Peyer's patch (tissue), 4 donors: ENCODE measurements around the gene IL21R. TPM values are rescaled to one million over a fixed set of nuclear protein-coding genes. Genes with fewer than 3 reads are reported as not detected.

Source experiments
- DNase-seq, 3 donors: peaks; one replicate each; pipeline ENCODE4 v3.0.0-alpha.2; 2017 to 2019
- H3K27ac ChIP-seq, 4 donors: fragments of 200-600 bp; sonication (generic); one replicate each; pipeline ENCODE4 v1.5.1; 2016 to 2019
- H3K27me3 ChIP-seq, 2 donors: fragments of 200-600 bp; sonication (generic); one replicate each; pipeline ENCODE4 v1.5.1; 2019
- H3K36me3 ChIP-seq, 3 donors: fragments of 200-600 bp; sonication (generic); one replicate each; pipeline ENCODE4 v1.5.1; 2016 to 2019
- H3K4me1 ChIP-seq, 4 donors: fragments of 200-600 bp; sonication (generic); one replicate each; pipeline ENCODE4 v1.5.1; 2016 to 2019
- H3K4me3 ChIP-seq, 4 donors: fragments of 200-600 bp; sonication (generic); 1 replicate in 3 of 4; 2 replicates in 1 of 4; pipeline ENCODE4 v1.5.1; 2016 to 2019; ENCODE audit warnings: mild to moderate bottlenecking in 1 of 4
- H3K9me3 ChIP-seq, 4 donors: fragments of 200-600 bp; sonication (generic); one replicate each; pipeline ENCODE4 v1.5.1; 2016 to 2019; ENCODE audit warnings: mild to moderate bottlenecking in 1 of 4
- POLR2A ChIP-seq, 2 donors: fragments of 450-650 bp; IDR thresholded peaks; one replicate each; pipeline ENCODE4 v1.5.1; 2017; ENCODE audit warnings: antibody characterized with exemption in 2 of 2, mild to moderate bottlenecking in 2 of 2, moderate library complexity in 2 of 2
- total RNA-seq, 4 donors: library from RNA; depleted of rRNA; stranded (reverse); fragments of >200 nt; gene quantifications; one replicate each; pipeline ENCODE4 v1.1.0, GENCODE V29; 2016
- TF ChIP-seq, protein P1 (sequence below), 6 experiments: fragments of 450-650 bp in 4 of 6; fragments of 200-600 bp in 2 of 6; sonication (generic) in 1 of 6; IDR thresholded peaks; one replicate each; pipeline ENCODE4 v1.5.1; 2017 to 2019; ENCODE audit warnings: antibody characterized with exemption in 6 of 6, mild to moderate bottlenecking in 3 of 6, moderate library complexity in 1 of 6

Gene IL21R
- total RNA-seq, 4 donors from 2014 or later = 0.18 to 4.1 (median 1.3) TPM; not detected in 1

DNA sequence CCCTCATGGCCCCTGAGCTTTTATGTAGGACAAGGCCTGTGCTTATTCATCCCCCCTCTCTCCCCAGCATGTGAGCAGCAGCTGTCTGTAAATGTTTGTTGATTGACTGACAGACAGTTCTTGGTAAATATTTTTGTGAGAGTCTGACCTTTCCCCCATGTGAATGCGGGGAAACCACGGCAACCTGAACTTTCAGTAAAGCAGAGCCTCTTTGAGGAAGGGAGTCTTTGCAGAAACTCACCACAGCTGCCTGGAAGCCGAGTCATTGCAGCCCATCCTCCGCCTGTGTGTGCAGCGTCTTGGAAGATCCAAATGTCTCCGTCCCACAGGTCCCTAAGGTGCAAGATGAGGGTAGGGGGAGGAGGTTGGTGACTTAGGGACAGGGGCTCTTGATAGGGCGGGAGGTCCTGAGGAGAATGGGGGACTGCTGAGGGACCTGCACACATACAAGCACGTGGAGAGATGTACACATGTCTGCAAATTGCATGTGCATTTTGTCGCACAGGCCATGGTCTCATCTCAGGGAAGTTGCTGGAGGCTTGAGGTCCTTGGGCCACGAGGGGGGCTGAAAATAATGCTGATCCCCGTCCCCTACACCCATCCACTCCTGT is 23.0 kb upstream of the IL21R start:
- TF ChIP-seq POLR2A (IDR thresholded peaks at IDR 0.05) = no peak
- TF ChIP-seq, protein P1, sequence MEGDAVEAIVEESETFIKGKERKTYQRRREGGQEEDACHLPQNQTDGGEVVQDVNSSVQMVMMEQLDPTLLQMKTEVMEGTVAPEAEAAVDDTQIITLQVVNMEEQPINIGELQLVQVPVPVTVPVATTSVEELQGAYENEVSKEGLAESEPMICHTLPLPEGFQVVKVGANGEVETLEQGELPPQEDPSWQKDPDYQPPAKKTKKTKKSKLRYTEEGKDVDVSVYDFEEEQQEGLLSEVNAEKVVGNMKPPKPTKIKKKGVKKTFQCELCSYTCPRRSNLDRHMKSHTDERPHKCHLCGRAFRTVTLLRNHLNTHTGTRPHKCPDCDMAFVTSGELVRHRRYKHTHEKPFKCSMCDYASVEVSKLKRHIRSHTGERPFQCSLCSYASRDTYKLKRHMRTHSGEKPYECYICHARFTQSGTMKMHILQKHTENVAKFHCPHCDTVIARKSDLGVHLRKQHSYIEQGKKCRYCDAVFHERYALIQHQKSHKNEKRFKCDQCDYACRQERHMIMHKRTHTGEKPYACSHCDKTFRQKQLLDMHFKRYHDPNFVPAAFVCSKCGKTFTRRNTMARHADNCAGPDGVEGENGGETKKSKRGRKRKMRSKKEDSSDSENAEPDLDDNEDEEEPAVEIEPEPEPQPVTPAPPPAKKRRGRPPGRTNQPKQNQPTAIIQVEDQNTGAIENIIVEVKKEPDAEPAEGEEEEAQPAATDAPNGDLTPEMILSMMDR (IDR thresholded peaks at IDR 0.05) = no peak

DNA sequence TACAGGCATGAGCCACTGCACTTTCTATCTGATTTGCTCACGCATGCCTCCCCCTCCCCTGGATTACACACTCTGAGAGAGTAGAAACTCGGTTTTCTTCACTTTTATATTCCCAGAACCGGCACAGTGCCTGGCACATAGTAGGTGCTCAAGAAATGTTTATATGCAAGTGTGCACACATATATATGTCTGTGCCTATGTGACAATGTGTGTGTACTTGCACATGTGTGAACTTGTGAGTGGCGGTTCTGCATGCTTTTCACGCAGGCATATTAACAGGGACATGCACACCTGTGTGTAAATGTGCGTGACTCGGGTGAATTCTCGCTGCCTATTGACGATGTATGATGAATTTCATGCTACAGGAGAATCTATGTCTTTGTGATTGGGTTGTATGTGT is 22.1 kb upstream of the IL21R start:
- no peaks in the 10 kb centered on the region for H3K27me3 ChIP-seq
- no peaks in the 10 kb centered on the region for H3K9me3 ChIP-seq

More for the DNA sequence above, 23.0 kb upstream of the IL21R start:
- Histone ChIP-seq H3K4me1 (peaks cover 0 to 8% (median 3%) of the 10 kb centered on the region in 4 donors), H3K27me3 (no peaks in the 10 kb centered on the region), H3K9me3 (no peaks in the 10 kb centered on the region), H3K4me3 (no peak overlapping the region), H3K27ac (no peak overlapping the region), H3K36me3 (no peaks in the 10 kb centered on the region)
- DNase-seq = peak in 1 of 3 donors; percentile 40

DNA sequence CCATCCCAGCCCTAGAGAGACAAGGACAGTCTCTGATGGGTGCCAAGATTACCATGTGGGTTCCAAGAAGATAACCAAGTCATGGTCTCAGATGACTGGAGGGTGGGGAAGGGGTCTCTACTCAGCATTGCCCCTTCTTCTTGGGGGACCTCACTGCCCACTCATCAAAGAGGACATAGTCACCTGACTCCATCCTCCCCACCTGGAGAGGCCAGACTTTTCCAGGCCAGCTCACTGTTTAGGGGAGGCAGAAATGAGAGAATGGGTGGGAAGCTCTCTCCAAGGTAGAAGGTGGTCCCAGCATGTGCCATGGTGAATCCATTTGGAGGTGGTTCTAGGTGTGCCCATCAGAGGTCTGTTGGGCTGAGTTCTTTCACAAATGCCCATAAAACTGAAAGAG is 20.7 kb upstream of the IL21R start:
- no peak overlapping the region for H3K4me3 ChIP-seq
- no peaks in the 10 kb centered on the region for H3K27me3 ChIP-seq
- TF ChIP-seq, protein P1 (IDR thresholded peaks at IDR 0.05) = no peak
- no peak for TF ChIP-seq POLR2A (IDR thresholded peaks at IDR 0.05)
- H3K27ac ChIP-seq = no peak overlapping the region
- peaks cover 0 to 6% (median 0%) of the 10 kb centered on the region in 4 donors for H3K4me1 ChIP-seq
- DNase-seq = peak in 1 of 3 donors; percentile 11
- H3K36me3 ChIP-seq = no peaks in the 10 kb centered on the region
- no peaks in the 10 kb centered on the region for H3K9me3 ChIP-seq

More for the DNA sequence above, 22.1 kb upstream of the IL21R start:
- TF ChIP-seq POLR2A (IDR thresholded peaks at IDR 0.05) = no peak
- TF ChIP-seq, protein P1 (IDR thresholded peaks at IDR 0.05) = no peak
- Histone ChIP-seq H3K36me3 (no peaks in the 10 kb centered on the region), H3K27ac (no peak overlapping the region), H3K4me3 (no peak overlapping the region), H3K4me1 (peaks cover 0 to 6% (median 2%) of the 10 kb centered on the region in 4 donors)
- DNase-seq = peak in 1 of 3 donors; percentile 26

DNA sequence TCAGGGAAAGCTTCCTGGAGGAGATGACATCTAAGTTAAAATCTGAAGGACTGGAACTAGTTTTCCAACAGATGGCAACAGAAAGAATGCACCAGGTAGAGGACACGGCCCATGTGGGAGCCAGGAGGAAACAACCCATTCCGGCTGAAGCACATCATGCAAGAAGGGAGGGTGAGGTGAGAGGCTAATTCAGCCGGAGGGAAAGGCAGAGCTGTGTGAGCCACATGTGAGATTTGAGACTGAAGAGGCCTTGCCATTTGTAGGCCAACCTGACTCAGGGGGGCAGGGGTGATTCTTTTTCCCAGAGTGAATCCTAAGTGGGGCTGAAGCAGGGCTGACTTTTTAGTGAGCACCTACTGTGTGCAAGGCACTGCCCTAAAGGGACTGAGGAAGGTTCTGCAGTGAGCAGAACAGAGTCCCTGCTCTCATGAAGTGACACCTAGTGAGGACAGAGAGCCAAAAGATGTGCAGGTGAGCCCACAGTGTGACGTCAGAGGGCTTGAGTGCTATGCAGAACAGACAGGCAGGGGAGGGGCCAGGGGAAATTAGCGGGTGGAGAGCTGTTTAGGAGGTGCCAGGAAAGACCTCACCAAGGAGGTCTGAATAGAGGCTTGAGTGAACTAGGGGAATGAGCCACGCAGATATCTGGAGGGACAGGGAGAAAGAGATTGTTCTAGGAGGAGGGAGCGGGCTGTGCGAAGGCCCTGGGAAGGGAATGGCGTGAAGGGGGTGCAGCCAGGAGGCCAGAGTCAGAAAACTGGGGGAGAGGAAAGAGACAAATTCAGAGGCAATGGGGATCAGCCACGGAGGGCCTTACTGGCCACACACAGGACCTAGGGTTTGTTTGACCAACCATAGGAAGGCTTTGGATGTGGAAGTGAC is 19.8 kb upstream of the IL21R start:
- no peak overlapping the region for H3K4me3 ChIP-seq
- H3K36me3 ChIP-seq = no peaks in the 10 kb centered on the region
- no peak overlapping the region for H3K27ac ChIP-seq
- H3K9me3 ChIP-seq = no peaks in the 10 kb centered on the region
- no peaks in the 10 kb centered on the region for H3K27me3 ChIP-seq
- H3K4me1 ChIP-seq = peaks cover 0 to 6% (median 0%) of the 10 kb centered on the region in 4 donors
- no peak for TF ChIP-seq POLR2A (IDR thresholded peaks at IDR 0.05)
- TF ChIP-seq, protein P1 (IDR thresholded peaks at IDR 0.05) = no peak
- DNase-seq = peak in 1 of 3 donors; percentile 41

DNA sequence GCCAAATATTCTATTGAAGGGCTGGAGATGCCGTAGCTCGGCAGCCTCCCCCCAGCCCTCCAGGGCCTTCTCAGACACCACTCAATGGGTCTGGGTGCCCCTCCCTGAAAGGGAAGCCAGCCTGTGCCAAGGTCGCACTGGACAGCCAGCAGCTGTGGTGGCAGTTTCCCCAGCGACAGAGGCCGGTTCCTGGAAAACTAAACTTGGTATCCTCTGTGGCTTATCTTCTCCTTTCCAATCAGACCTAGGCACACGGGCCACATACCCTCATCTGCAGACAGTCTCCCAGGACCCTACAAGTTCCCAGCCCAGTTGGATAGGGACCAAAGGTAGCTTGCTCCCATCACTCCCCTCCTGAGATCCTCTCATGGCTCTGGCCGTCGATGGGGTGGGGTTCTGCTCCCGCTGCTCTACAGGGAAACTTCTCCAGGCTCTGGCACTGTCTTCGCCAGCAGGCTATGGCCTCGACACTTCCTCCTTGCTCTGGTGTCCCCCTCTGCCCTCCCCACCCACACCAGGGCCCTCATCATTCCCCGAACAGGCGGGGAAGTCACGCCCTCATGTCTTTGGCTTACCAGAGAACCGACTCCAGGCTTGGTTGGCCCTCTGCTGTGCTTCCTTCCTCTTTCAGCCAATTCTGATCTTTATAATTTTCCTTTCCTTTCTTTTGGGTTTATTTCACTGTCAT is 18.3 kb upstream of the IL21R start:
- H3K9me3 ChIP-seq = no peaks in the 10 kb centered on the region
- no peak overlapping the region for H3K27ac ChIP-seq
- H3K27me3 ChIP-seq = no peaks in the 10 kb centered on the region
- H3K36me3 ChIP-seq = no peaks in the 10 kb centered on the region
- TF ChIP-seq POLR2A (IDR thresholded peaks at IDR 0.05) = no peak
- TF ChIP-seq, protein P1 (IDR thresholded peaks at IDR 0.05) = no peak
- no peaks in the 10 kb centered on the region for H3K4me1 ChIP-seq
- H3K4me3 ChIP-seq = no peak overlapping the region
- DNase-seq = peak in 2 of 3 donors; percentile 26 to 51
